Endothelial cell of umbilical vein (primary cell): Measurements from ENCODE around the gene C8B. TPM values are rescaled to one million over a fixed set of nuclear protein-coding genes. Genes with fewer than 3 reads are reported as not detected.

Source experiments
- BruUV-seq: library from RNA; stranded (reverse); fragments of 400-500 nt; replicated peaks from 2 replicates; lab custom pipeline; 2021; lab: Mats Ljungman, UMichigan
- CTCF ChIA-PET: fragments of 300-600, 350-600 bp; sonication (Branson Sonifier 250); formaldehyde crosslinking; loops from one replicate; lab custom pipeline; 2021; ENCODE audit warnings: antibody characterized with exemption, inconsistent platforms; lab: Charles Lee
- POLR2A ChIA-PET: fragments of 300-600, 350-600 bp; sonication (Branson Sonifier 250); formaldehyde crosslinking; loops from one replicate; lab custom pipeline; 2021; ENCODE audit warnings: antibody characterized with exemption, inconsistent platforms; lab: Charles Lee
- DNase-seq: peaks from one replicate; pipeline ENCODE4 v3.0.0-alpha.2; 2011; ENCODE audit warnings: low read depth, low spot score
- FAIRE-seq: peaks from 2 replicates; lab custom pipeline; 2011; peaks lifted over from hg19 to GRCh38; lab: Jason Lieb, UNC
- H2AFZ ChIP-seq: 2 replicates; pipeline ENCODE4 v1.6.0; 2012; ENCODE audit warnings: low read depth, low read length, control low read depth, inconsistent platforms
- H3K27ac ChIP-seq: 2 replicates; pipeline ENCODE4 v1.5.1; 2011; ENCODE audit warnings: low read depth, mild to moderate bottlenecking, control low read depth, low read length, moderate library complexity; ENCODE audit not compliant: insufficient read depth
- H3K27me3 ChIP-seq, 2 experiments: 2 replicates each; pipeline versions ENCODE4 v1.6.0 to v1.6.1; 2011; ENCODE audit warnings: low read length in 2 of 2, mixed read lengths in 1 of 2; ENCODE audit not compliant: control insufficient read depth in 2 of 2, insufficient read depth in 2 of 2
- H3K36me3 ChIP-seq, 2 experiments: 2 replicates in 1 of 2; 3 replicates in 1 of 2; pipeline ENCODE4 v1.5.1; 2011; ENCODE audit warnings: low read length in 2 of 2, mild to moderate bottlenecking in 1 of 2, moderate library complexity in 1 of 2; ENCODE audit not compliant: control insufficient read depth in 2 of 2, insufficient read depth in 2 of 2; ENCODE audit errors: extremely low read depth in 1 of 2
- H3K4me1 ChIP-seq: 3 replicates; pipeline ENCODE4 v1.5.1; 2011; ENCODE audit warnings: mild to moderate bottlenecking, low read length; ENCODE audit not compliant: control insufficient read depth, insufficient read depth; ENCODE audit errors: extremely low read depth
- H3K4me2 ChIP-seq: 2 replicates; pipeline ENCODE4 v1.6.1; 2011; ENCODE audit warnings: low read length, control low read depth, mixed read lengths; ENCODE audit not compliant: insufficient read depth
- H3K4me3 ChIP-seq, 3 experiments: fragments of 200-600 bp in 1 of 3; sonication (generic), shearing (Covaris generic) in 1 of 3; replicated peaks in 1 of 3; 2 replicates each; pipeline ENCODE4 v1.5.1; 2011 to 2016; ENCODE audit warnings: control low read depth in 3 of 3, low read length in 3 of 3, mild to moderate bottlenecking in 2 of 3, inconsistent platforms in 1 of 3, low read depth in 1 of 3, moderate library complexity in 1 of 3; ENCODE audit not compliant: insufficient read depth in 1 of 3
- H3K79me2 ChIP-seq: 2 replicates; pipeline ENCODE4 v1.6.0; 2012; ENCODE audit warnings: low read length, inconsistent platforms; ENCODE audit not compliant: control insufficient read depth, insufficient read depth
- H3K9ac ChIP-seq: replicated peaks from 2 replicates; pipeline ENCODE3; 2011; ENCODE audit warnings: low read length, control low read depth; ENCODE audit not compliant: insufficient read depth; ENCODE audit errors: extremely low read depth
- H3K9me1 ChIP-seq: replicated peaks from 3 replicates; pipeline ENCODE4 v1.6.0; 2011; ENCODE audit warnings: mild to moderate bottlenecking, low read length; ENCODE audit not compliant: control insufficient read depth, insufficient read depth; ENCODE audit errors: extremely low read depth
- H3K9me3 ChIP-seq: replicated peaks from 2 replicates; pipeline ENCODE4 v1.5.1; 2012; ENCODE audit warnings: low read length, inconsistent platforms; ENCODE audit not compliant: control insufficient read depth, insufficient read depth
- H4K20me1 ChIP-seq: replicated peaks from 2 replicates; pipeline ENCODE3; 2011; ENCODE audit warnings: mild to moderate bottlenecking, low read length; ENCODE audit not compliant: control insufficient read depth, insufficient read depth; ENCODE audit errors: extremely low read depth
- CTCF ChIP-seq, 2 donors: IDR thresholded peaks; 1 replicate in 1 of 2; 2 replicates in 1 of 2; pipeline ENCODE4 v1.5.1; 2011; ENCODE audit warnings: low read length in 2 of 2, mild to moderate bottlenecking in 2 of 2, moderate library complexity in 2 of 2, control low read depth in 1 of 2, inconsistent platforms in 1 of 2, low read depth in 1 of 2; ENCODE audit not compliant: insufficient read depth in 1 of 2; ENCODE audit errors: extremely low read depth in 1 of 2
- EZH2 ChIP-seq: IDR thresholded peaks from 2 replicates; pipeline ENCODE4 v1.6.1; 2012; ENCODE audit warnings: borderline replicate concordance, low read depth, mild to moderate bottlenecking, moderate library complexity, low read length, inconsistent platforms; ENCODE audit not compliant: severe bottlenecking
- JUN ChIP-seq: IDR thresholded peaks from 2 replicates; pipeline ENCODE4 v1.6.1; 2011; ENCODE audit warnings: borderline replicate concordance, low read depth; ENCODE audit not compliant: insufficient read length, insufficient read depth
- POLR2A ChIP-seq: IDR thresholded peaks from 2 replicates; pipeline ENCODE4 v1.6.1; 2012; ENCODE audit warnings: low read depth, mild to moderate bottlenecking, control low read depth, low read length
- dilution Hi-C: fragments of 300-500 bp; cut with MboI; formaldehyde crosslinking; loops from one replicate; pipeline ENCODE4 v1.15.0; 2019; ENCODE audit warnings: low sequenced_read_pairs; ENCODE audit not compliant: extremely low pct_ligation_motif_present
- intact Hi-C: fragments of 100-400 bp; cut with micrococcal nuclease; formaldehyde crosslinking; loops from one replicate; pipeline ENCODE4 v1.10.0; 2022
- polyA plus RNA-seq, 4 experiments: library from polyadenylated mRNA; depleted of rRNA in 3 of 4; stranded (reverse) in 3 of 4; unstranded in 1 of 4; fragments of >200 nt; gene quantifications; 2 replicates each; pipeline versions ENCODE4 v1.2.1 to v1.2.3, GENCODE V29; 2011 to 2012; ENCODE audit warnings: missing spikeins in 1 of 4
- total RNA-seq: library from RNA; stranded (reverse); gene quantifications from 2 replicates; pipeline ENCODE4 v1.2.3, GENCODE V29; 2021
- TF ChIP-seq, protein P1 (sequence below): IDR thresholded peaks from 2 replicates; pipeline ENCODE4 v1.6.1; 2011; ENCODE audit not compliant: insufficient read depth, insufficient read length

Gene C8B
- total and polyA plus RNA-seq, 2 donors (not counting 3 experiments of a cell fraction or from before 2014, with no cell fraction given): not detected

GRCh38 chr1:56967900-56968832, 2.4 kb upstream of the C8B start:
- H3K9me1 ChIP-seq: no peaks in the 10 kb centered on the region
- no peak overlapping the region for H3K4me2 ChIP-seq
- H3K9ac ChIP-seq: no peak overlapping the region
- no peaks in the 10 kb centered on the region for H3K36me3 ChIP-seq
- no peaks in the 10 kb centered on the region for H3K79me2 ChIP-seq
- FAIRE-seq (no peak), DNase-seq (peak; percentile 6)
- H4K20me1 ChIP-seq: no peaks in the 10 kb centered on the region
- no peak overlapping the region for H2AFZ ChIP-seq
- TF ChIP-seq CTCF (IDR thresholded peaks at IDR 0.05; ENCODE audit: extremely low read depth in 1 of 2, insufficient read depth in 1 of 2, low read depth in 1 of 2, low read length in 2 of 2) (peak; percentile 37 to 56), POLR2A (no peak), JUN (no peak), EZH2 (no peak)
- TF ChIP-seq, protein P1, sequence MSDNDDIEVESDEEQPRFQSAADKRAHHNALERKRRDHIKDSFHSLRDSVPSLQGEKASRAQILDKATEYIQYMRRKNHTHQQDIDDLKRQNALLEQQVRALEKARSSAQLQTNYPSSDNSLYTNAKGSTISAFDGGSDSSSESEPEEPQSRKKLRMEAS: no peak
- intact Hi-C loops (loop anchor here (1.0 to 5.0 kb wide), 2 partner anchors 136 to 1579 kb away; partner anchors contain the start of gene OMA1), dilution Hi-C loops (no loop called here)
- H3K4me3 ChIP-seq: no peak overlapping the region
- no peaks in the 10 kb centered on the region for H3K27me3 ChIP-seq
- H3K9me3 ChIP-seq: no peaks in the 10 kb centered on the region
- no peaks in the 10 kb centered on the region for H3K4me1 ChIP-seq
- ChIA-PET POLR2A (interaction anchor here (0.6 kb wide), 1 partner anchor 1189 kb away, joined by 3 read pairs; no protein-coding TSS in a partner anchor), CTCF (interaction anchor here (0.9 kb wide), 1 partner anchor 136 kb away, joined by 5 read pairs; no protein-coding TSS in a partner anchor)
- no peak overlapping the region for H3K27ac ChIP-seq
- no TSS peak for BruUV-seq
